H1 (cell line): ENCODE data around the gene ZNF148. TPM values are rescaled to one million over a fixed set of nuclear protein-coding genes. Genes with fewer than 3 reads are reported as not detected.

Source experiments
- CTCF ChIA-PET: fragments of 300-600 bp; sonication (Branson Sonifier 250); formaldehyde crosslinking; loops from one replicate; lab custom pipeline; 2021; ENCODE audit not compliant: partially characterized antibody; lab: Charles Lee
- POLR2A ChIA-PET: fragments of 300-600 bp; sonication (Branson Sonifier 250); formaldehyde crosslinking; loops from one replicate; lab custom pipeline; 2021; ENCODE audit warnings: inconsistent platforms; ENCODE audit not compliant: partially characterized antibody; lab: Charles Lee
- DNase-seq, 2 experiments: peaks; one replicate each; pipeline versions ENCODE4 v3.0.0 to v3.0.0-alpha.2; 2010 to 2022; ENCODE audit warnings: low spot score in 2 of 2, low read depth in 1 of 2, mixed read lengths in 1 of 2
- FAIRE-seq: peaks from 2 replicates; lab custom pipeline; 2011; peaks lifted over from hg19 to GRCh38; lab: Jason Lieb, UNC
- H2AFZ ChIP-seq: 2 replicates; pipeline ENCODE4 v1.8.1; 2012; ENCODE audit warnings: low read length, inconsistent platforms
- H2AK5ac ChIP-seq: 2 replicates; pipeline ENCODE4 v1.6.1; 2013; ENCODE audit warnings: low read depth, low read length
- H2BK120ac ChIP-seq: replicated peaks from 2 replicates; pipeline ENCODE3; 2013; ENCODE audit warnings: low read depth, low read length, inconsistent platforms
- H2BK12ac ChIP-seq: 2 replicates; pipeline ENCODE4 v1.6.1; 2013; ENCODE audit warnings: low read depth, low read length
- H2BK15ac ChIP-seq: 2 replicates; pipeline ENCODE4 v1.6.1; 2013; ENCODE audit warnings: low read length
- H2BK20ac ChIP-seq: 2 replicates; pipeline ENCODE4 v1.6.1; 2013; ENCODE audit warnings: low read length
- H2BK5ac ChIP-seq: 2 replicates; pipeline ENCODE4 v1.6.1; 2013; ENCODE audit warnings: low read depth, low read length
- H3K14ac ChIP-seq: 2 replicates; pipeline ENCODE4 v1.6.1; 2013; ENCODE audit warnings: inconsistent platforms; ENCODE audit not compliant: insufficient read length
- H3K18ac ChIP-seq: 2 replicates; pipeline ENCODE4 v1.6.1; 2013; ENCODE audit warnings: low read length; ENCODE audit errors: extremely low read depth
- H3K23ac ChIP-seq: 2 replicates; pipeline ENCODE4 v1.6.1; 2013; ENCODE audit warnings: inconsistent platforms; ENCODE audit not compliant: insufficient read length
- H3K23me2 ChIP-seq: 2 replicates; pipeline ENCODE4 v1.6.1; 2013; ENCODE audit warnings: low read depth, low read length
- H3K27ac ChIP-seq: 2 replicates; pipeline ENCODE4 v1.6.1; 2011; ENCODE audit warnings: low read depth, low read length, inconsistent platforms
- H3K27me3 ChIP-seq, 4 experiments: replicated peaks in 1 of 4; 1 replicate in 1 of 4; 2 replicates in 3 of 4; pipeline versions ENCODE4 v1.6.1 to v1.8.1; 2011 to 2013; ENCODE audit warnings: low read length in 3 of 4, mild to moderate bottlenecking in 3 of 4, inconsistent platforms in 2 of 4, mixed read lengths in 2 of 4, moderate library complexity in 1 of 4; ENCODE audit not compliant: control insufficient read depth in 3 of 4, insufficient read depth in 3 of 4; ENCODE audit errors: extremely low read depth in 1 of 4
- H3K36me3 ChIP-seq, 4 experiments: 2 replicates each; pipeline versions ENCODE4 v1.6.1 to v1.8.1; 2011 to 2013; ENCODE audit warnings: mild to moderate bottlenecking in 4 of 4, low read length in 3 of 4, moderate library complexity in 2 of 4, control low read depth in 1 of 4, inconsistent platforms in 1 of 4; ENCODE audit not compliant: insufficient read depth in 4 of 4, control insufficient read depth in 2 of 4
- H3K4ac ChIP-seq: replicated peaks from 2 replicates; pipeline ENCODE3; 2013; ENCODE audit warnings: low read length, low read depth, mixed read lengths, inconsistent platforms; ENCODE audit not compliant: insufficient read length
- H3K4me1 ChIP-seq, 4 experiments: replicated peaks in 1 of 4; 1 replicate in 1 of 4; 2 replicates in 3 of 4; pipeline versions ENCODE4 v1.6.1 to v1.8.1; 2011 to 2013; ENCODE audit warnings: low read length in 3 of 4, inconsistent platforms in 2 of 4, mixed read lengths in 1 of 4; ENCODE audit not compliant: insufficient read depth in 4 of 4, control insufficient read depth in 3 of 4
- H3K4me2 ChIP-seq, 2 experiments: 2 replicates each; pipeline versions ENCODE4 v1.6.1 to v1.8.1; 2011 to 2013; ENCODE audit warnings: low read depth in 2 of 2, low read length in 2 of 2, control low read depth in 1 of 2, inconsistent platforms in 1 of 2, mild to moderate bottlenecking in 1 of 2; ENCODE audit not compliant: insufficient read depth in 1 of 2
- H3K4me3 ChIP-seq, 4 experiments: fragments of 200-600, 300-600 bp in 1 of 4; sonication (generic), shearing (Covaris generic), sonication (Bioruptor Twin) in 1 of 4; 2 replicates each; pipeline versions ENCODE4 v1.5.1 to v1.8.1; 2011 to 2016; ENCODE audit warnings: low read length in 4 of 4, low read depth in 3 of 4, control low read depth in 2 of 4, inconsistent platforms in 2 of 4, mild to moderate bottlenecking in 2 of 4, mixed read lengths in 1 of 4, moderate library complexity in 1 of 4; ENCODE audit not compliant: insufficient read depth in 2 of 4; ENCODE audit errors: extremely low read depth in 1 of 4
- H3K56ac ChIP-seq: replicated peaks from 2 replicates; pipeline ENCODE3; 2013; ENCODE audit warnings: low read depth, mild to moderate bottlenecking, mixed read lengths, low read length, inconsistent platforms; ENCODE audit not compliant: insufficient read length
- H3K79me1 ChIP-seq: 2 replicates; pipeline ENCODE4 v1.6.1; 2013; ENCODE audit warnings: low read depth, low read length, control low read depth
- H3K79me2 ChIP-seq, 2 experiments: 2 replicates each; pipeline versions ENCODE4 v1.6.1 to v1.8.1; 2012 to 2013; ENCODE audit warnings: low read length in 2 of 2, mild to moderate bottlenecking in 2 of 2, inconsistent platforms in 1 of 2; ENCODE audit not compliant: insufficient read depth in 2 of 2, control insufficient read depth in 1 of 2
- H3K9ac ChIP-seq, 4 experiments: replicated peaks in 1 of 4; 1 replicate in 1 of 4; 2 replicates in 3 of 4; pipeline versions ENCODE4 v1.6.1 to v1.8.1; 2011 to 2013; ENCODE audit warnings: low read depth in 3 of 4, low read length in 3 of 4, control low read depth in 2 of 4, mild to moderate bottlenecking in 2 of 4, moderate library complexity in 2 of 4, inconsistent platforms in 1 of 4; ENCODE audit errors: extremely low read depth in 1 of 4
- H3K9me3 ChIP-seq, 2 experiments: 2 replicates each; pipeline versions ENCODE4 v1.6.1 to v1.8.1; 2012 to 2013; ENCODE audit warnings: mild to moderate bottlenecking in 2 of 2, moderate library complexity in 2 of 2, control low read depth in 1 of 2, inconsistent platforms in 1 of 2, low read depth in 1 of 2, low read length in 1 of 2, mixed read lengths in 1 of 2; ENCODE audit not compliant: insufficient read depth in 2 of 2
- H4K20me1 ChIP-seq, 2 experiments: replicated peaks in 1 of 2; 2 replicates each; pipeline versions ENCODE3 to v1.8.1; 2011 to 2013; ENCODE audit warnings: inconsistent platforms in 2 of 2, low read length in 2 of 2, mild to moderate bottlenecking in 1 of 2; ENCODE audit not compliant: insufficient read depth in 2 of 2, control insufficient read depth in 1 of 2
- H4K5ac ChIP-seq: 2 replicates; pipeline ENCODE4 v1.6.1; 2013; ENCODE audit warnings: low read length, low read depth, mixed read lengths, inconsistent platforms; ENCODE audit not compliant: insufficient read length
- H4K8ac ChIP-seq: 2 replicates; pipeline ENCODE4 v1.8.0; 2013; ENCODE audit warnings: mild to moderate bottlenecking, moderate library complexity, low read length, inconsistent platforms; ENCODE audit not compliant: insufficient read depth; ENCODE audit errors: extremely low read depth
- H4K91ac ChIP-seq: replicated peaks from 2 replicates; pipeline ENCODE3; 2013; ENCODE audit warnings: low read length, mixed read lengths, inconsistent platforms; ENCODE audit not compliant: insufficient read length
- BCL11A ChIP-seq, 2 experiments: IDR thresholded peaks; one replicate each; pipeline ENCODE4 v1.6.1; 2011; ENCODE audit warnings: low read depth in 2 of 2, low read length in 2 of 2, mild to moderate bottlenecking in 2 of 2
- BRCA1 ChIP-seq: IDR thresholded peaks from 2 replicates; pipeline ENCODE4 v1.6.1; 2012; ENCODE audit warnings: low read depth, low read length, improper control_type of control experiment
- CTBP2 ChIP-seq: IDR thresholded peaks from 2 replicates; pipeline ENCODE4 v1.7.0; 2011; ENCODE audit warnings: borderline replicate concordance, mild to moderate bottlenecking, moderate library complexity, mixed read lengths, low read length; ENCODE audit not compliant: insufficient read depth, insufficient read length
- EGR1 ChIP-seq: IDR thresholded peaks from 2 replicates; pipeline ENCODE4 v1.6.1; 2011; ENCODE audit warnings: low read depth, low read length, borderline replicate concordance
- EP300 ChIP-seq, 2 experiments: IDR thresholded peaks; 1 replicate in 1 of 2; 2 replicates in 1 of 2; pipeline ENCODE4 v1.6.1; 2011 to 2012; ENCODE audit warnings: low read depth in 2 of 2, low read length in 2 of 2, mild to moderate bottlenecking in 2 of 2, borderline replicate concordance in 1 of 2, inconsistent platforms in 1 of 2, moderate library complexity in 1 of 2
- GABPA ChIP-seq: IDR thresholded peaks from 2 replicates; pipeline ENCODE4 v1.6.1; 2011; ENCODE audit warnings: mild to moderate bottlenecking, low read length, moderate library complexity, borderline replicate concordance; ENCODE audit not compliant: insufficient read depth
- GTF2F1 ChIP-seq: IDR thresholded peaks from 2 replicates; pipeline ENCODE4 v1.6.1; 2012; ENCODE audit warnings: low read depth, low read length, improper control_type of control experiment, borderline replicate concordance
- SAP30 ChIP-seq: fragments of 300-600 bp; sonication (generic); IDR thresholded peaks from 2 replicates; pipeline ENCODE4 v1.7.1; 2012; ENCODE audit warnings: low read length, moderate library complexity, mild to moderate bottlenecking, inconsistent platforms; ENCODE audit not compliant: insufficient read depth, insufficient replicate concordance
- SP1 ChIP-seq: IDR thresholded peaks from 2 replicates; pipeline ENCODE4 v1.6.1; 2011; ENCODE audit warnings: low read depth, low read length
- TAF7 ChIP-seq: optimal IDR thresholded peaks from 2 replicates; pipeline ENCODE3; 2011; ENCODE audit warnings: low read depth, mild to moderate bottlenecking, inconsistent platforms, low read length, moderate library complexity, borderline replicate concordance
- TBP ChIP-seq: IDR thresholded peaks from 2 replicates; pipeline ENCODE4 v1.6.1; 2011; ENCODE audit warnings: low read depth, low read length, improper control_type of control experiment
- WGBS, 2 experiments: shearing (Covaris generic) in 1 of 2; methylation state at CpG; one replicate each; pipeline versions ENCODE4 v1.1.6 to v1.1.7; 2013 to 2015; ENCODE audit warnings: low lambda C conversion rate in 2 of 2, mixed read lengths in 2 of 2, inconsistent platforms in 1 of 2, low coverage in 1 of 2, missing lambda C conversion rate in 1 of 2; ENCODE audit not compliant: insufficient replicate concordance in 2 of 2, insufficient coverage in 1 of 2, insufficient read length in 1 of 2; ENCODE audit errors: extremely low coverage in 1 of 2, missing lambda C conversion rate in 1 of 2; 5-methylcytosine and 5-hydroxymethylcytosine counted together
- polyA plus RNA-seq, 7 experiments: library from polyadenylated mRNA; depleted of rRNA in 3 of 7; stranded (reverse) in 5 of 7; unstranded in 2 of 7; fragments of >200 nt in 5 of 7; fragments of 200-250 nt in 2 of 7; gene quantifications; 1 replicate in 5 of 7; 2 replicates in 1 of 7; 4 replicates in 1 of 7; pipeline versions ENCODE4 v1.2.1 to v1.2.3, GENCODE V29; 2011 to 2013; ENCODE audit warnings: missing spikeins in 2 of 7, mixed read lengths in 2 of 7
- total RNA-seq: library from RNA; stranded (reverse); fragmentation: NEBNext Ultra II Directional; extraction: Animal tissue kit (Norgen Biotek cat#: 25700); gene quantifications from 2 replicates; pipeline ENCODE4 v1.2.1, GENCODE V29; 2021

ZNF148 gene
- total and polyA plus RNA-seq, 2 of the 8 experiments (the other 6 are each of a cell fraction or from before 2014, with no cell fraction given), result 3.7 to 22.6 TPM

DNA sequence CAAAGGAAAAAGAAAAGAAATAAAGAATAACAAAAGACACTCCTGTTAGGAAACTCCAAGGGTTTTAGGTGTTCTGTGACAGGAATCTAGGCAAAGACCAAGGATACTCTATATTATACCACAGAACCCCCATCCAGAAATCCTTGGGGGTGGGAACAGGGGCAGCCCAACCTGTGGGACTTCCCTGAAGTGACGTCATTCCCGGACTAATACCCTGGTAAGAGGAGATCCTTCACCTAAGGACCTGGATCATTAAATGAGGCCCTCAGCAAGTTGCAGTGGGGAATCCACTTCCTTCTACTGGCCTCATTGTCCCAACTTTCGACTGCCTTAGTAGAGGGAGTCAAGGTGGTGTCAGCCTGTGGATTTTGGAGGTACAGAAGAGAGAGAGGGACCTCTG is 41.1 kb upstream of the ZNF148 start:
- H4K5ac ChIP-seq, result no peak overlapping the region
- no peak overlapping the region for H2BK12ac ChIP-seq
- no peak overlapping the region for H2BK120ac ChIP-seq
- H3K79me1 ChIP-seq, result no peaks in the 10 kb centered on the region
- TF ChIP-seq BRCA1 (no peak), TAF7 (no peak), CTBP2 (no peak), SAP30 (no peak), EGR1 (no peak), BCL11A (IDR thresholded peaks at IDR 0.05; ENCODE audit: low read depth in 2 of 2, low read length in 2 of 2) (no peak), TBP (no peak), GTF2F1 (no peak), EP300 (IDR thresholded peaks at IDR 0.05; ENCODE audit: borderline replicate concordance in 1 of 2, low read depth in 2 of 2, low read length in 2 of 2) (no peak), GABPA (no peak), SP1 (no peak)
- H3K4me1 ChIP-seq, result no peaks in the 10 kb centered on the region
- H3K23me2 ChIP-seq, result no peaks in the 10 kb centered on the region
- CTCF ChIA-PET, result interaction anchor here (1.3 kb wide), 1 partner anchor 19 kb away, joined by 3 read pairs; no protein-coding TSS in a partner anchor
- no peak overlapping the region for H3K9ac ChIP-seq
- H4K20me1 ChIP-seq, result no peaks in the 10 kb centered on the region
- H2BK5ac ChIP-seq, result no peak overlapping the region
- no peak overlapping the region for H2BK20ac ChIP-seq
- 77% methylated on average over 3 of the region's 3 CpGs; no CpG with 5 or more reads in 1 of the 2 experiments for WGBS, 2 experiments
- H3K18ac ChIP-seq, result no peak overlapping the region
- H3K23ac ChIP-seq, result no peak overlapping the region
- H4K8ac ChIP-seq, result no peak overlapping the region
- no peaks in the 10 kb centered on the region for H3K79me2 ChIP-seq
- DNase-seq, result no peak
- no peak overlapping the region for H2BK15ac ChIP-seq
- no peak for FAIRE-seq
- H3K9me3 ChIP-seq, result no peaks in the 10 kb centered on the region
- no peak overlapping the region for H2AFZ ChIP-seq
- no peaks in the 10 kb centered on the region for H3K27me3 ChIP-seq
- H3K4me2 ChIP-seq, result no peak overlapping the region
- no peak overlapping the region for H4K91ac ChIP-seq
- no peak overlapping the region for H3K4ac ChIP-seq
- H3K36me3 ChIP-seq, result no peaks in the 10 kb centered on the region
- H3K56ac ChIP-seq, result no peak overlapping the region
- no peak overlapping the region for H3K14ac ChIP-seq
- H3K27ac ChIP-seq, result no peak overlapping the region
- POLR2A ChIA-PET, result no interaction called here
- no peak overlapping the region for H3K4me3 ChIP-seq
- H2AK5ac ChIP-seq, result no peak overlapping the region
